Ishikawa (cell line): ENCODE results near the gene ISOC2.

ENCODE experiments used
- CEBPB ChIP-seq: IDR thresholded peaks from 2 replicates; pipeline ENCODE4 v1.6.1; 2012
- CREB1 ChIP-seq: IDR thresholded peaks from 2 replicates; pipeline ENCODE4 v1.6.1; 2012; ENCODE audit warnings: low read depth
- EGR1 ChIP-seq: IDR thresholded peaks from 2 replicates; pipeline ENCODE4 v1.6.1; 2012
- EP300 ChIP-seq: IDR thresholded peaks from 2 replicates; pipeline ENCODE4 v1.6.1; 2012; ENCODE audit warnings: borderline replicate concordance
- FOXM1 ChIP-seq: IDR thresholded peaks from 2 replicates; pipeline ENCODE4 v1.6.1; 2012; ENCODE audit warnings: low read depth, borderline replicate concordance
- NFIC ChIP-seq: IDR thresholded peaks from 2 replicates; pipeline ENCODE4 v1.6.1; 2012
- RAD21 ChIP-seq: IDR thresholded peaks from 2 replicates; pipeline ENCODE4 v1.6.1; 2012; ENCODE audit warnings: low read depth
- TAF1 ChIP-seq: IDR thresholded peaks from 2 replicates; pipeline ENCODE4 v1.6.1; 2012; ENCODE audit warnings: low read depth, mild to moderate bottlenecking
- TCF12 ChIP-seq: IDR thresholded peaks from 2 replicates; pipeline ENCODE4 v1.6.1; 2012; ENCODE audit warnings: low read depth
- TEAD4 ChIP-seq: IDR thresholded peaks from 2 replicates; pipeline ENCODE4 v1.6.1; 2012
- USF1 ChIP-seq: IDR thresholded peaks from 2 replicates; pipeline ENCODE4 v1.6.1; 2012
- YY1 ChIP-seq: IDR thresholded peaks from 2 replicates; pipeline ENCODE4 v1.6.1; 2012; ENCODE audit warnings: low read depth
- ZBTB7A ChIP-seq: IDR thresholded peaks from 2 replicates; pipeline ENCODE4 v1.6.1; 2012; ENCODE audit warnings: low read depth
- TF ChIP-seq, protein P1 (sequence below): IDR thresholded peaks from 2 replicates; pipeline ENCODE4 v1.6.1; 2012; ENCODE audit warnings: low read depth, mild to moderate bottlenecking
- TF ChIP-seq, protein P2 (sequence below): IDR thresholded peaks from 2 replicates; pipeline ENCODE4 v1.6.1; 2012

Gene ISOC2

GRCh38 chr19:55436847-55437246, 24.6 kb downstream of the ISOC2 start:
- no peak for TF ChIP-seq EP300
- no peak for TF ChIP-seq RAD21
- peak; percentile 48; the same call in 1 of the 2 replicates for TF ChIP-seq USF1
- TF ChIP-seq, protein P1, sequence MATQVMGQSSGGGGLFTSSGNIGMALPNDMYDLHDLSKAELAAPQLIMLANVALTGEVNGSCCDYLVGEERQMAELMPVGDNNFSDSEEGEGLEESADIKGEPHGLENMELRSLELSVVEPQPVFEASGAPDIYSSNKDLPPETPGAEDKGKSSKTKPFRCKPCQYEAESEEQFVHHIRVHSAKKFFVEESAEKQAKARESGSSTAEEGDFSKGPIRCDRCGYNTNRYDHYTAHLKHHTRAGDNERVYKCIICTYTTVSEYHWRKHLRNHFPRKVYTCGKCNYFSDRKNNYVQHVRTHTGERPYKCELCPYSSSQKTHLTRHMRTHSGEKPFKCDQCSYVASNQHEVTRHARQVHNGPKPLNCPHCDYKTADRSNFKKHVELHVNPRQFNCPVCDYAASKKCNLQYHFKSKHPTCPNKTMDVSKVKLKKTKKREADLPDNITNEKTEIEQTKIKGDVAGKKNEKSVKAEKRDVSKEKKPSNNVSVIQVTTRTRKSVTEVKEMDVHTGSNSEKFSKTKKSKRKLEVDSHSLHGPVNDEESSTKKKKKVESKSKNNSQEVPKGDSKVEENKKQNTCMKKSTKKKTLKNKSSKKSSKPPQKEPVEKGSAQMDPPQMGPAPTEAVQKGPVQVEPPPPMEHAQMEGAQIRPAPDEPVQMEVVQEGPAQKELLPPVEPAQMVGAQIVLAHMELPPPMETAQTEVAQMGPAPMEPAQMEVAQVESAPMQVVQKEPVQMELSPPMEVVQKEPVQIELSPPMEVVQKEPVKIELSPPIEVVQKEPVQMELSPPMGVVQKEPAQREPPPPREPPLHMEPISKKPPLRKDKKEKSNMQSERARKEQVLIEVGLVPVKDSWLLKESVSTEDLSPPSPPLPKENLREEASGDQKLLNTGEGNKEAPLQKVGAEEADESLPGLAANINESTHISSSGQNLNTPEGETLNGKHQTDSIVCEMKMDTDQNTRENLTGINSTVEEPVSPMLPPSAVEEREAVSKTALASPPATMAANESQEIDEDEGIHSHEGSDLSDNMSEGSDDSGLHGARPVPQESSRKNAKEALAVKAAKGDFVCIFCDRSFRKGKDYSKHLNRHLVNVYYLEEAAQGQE = no peak
- TF ChIP-seq ZBTB7A = no peak
- no peak for TF ChIP-seq NFIC
- no peak for TF ChIP-seq TEAD4

GRCh38 chr19:55435020-55435419, 26.4 kb downstream of the ISOC2 start:
- TF ChIP-seq, protein P2, sequence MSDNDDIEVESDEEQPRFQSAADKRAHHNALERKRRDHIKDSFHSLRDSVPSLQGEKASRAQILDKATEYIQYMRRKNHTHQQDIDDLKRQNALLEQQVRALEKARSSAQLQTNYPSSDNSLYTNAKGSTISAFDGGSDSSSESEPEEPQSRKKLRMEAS = no peak
- TF ChIP-seq EP300 = no peak
- no peak for TF ChIP-seq TAF1
- no peak for TF ChIP-seq CREB1
- TF ChIP-seq RAD21 = no peak
- TF ChIP-seq TEAD4 = no peak
- TF ChIP-seq ZBTB7A = no peak
- TF ChIP-seq NFIC = no peak

GRCh38 chr19:55434356-55434919, 27.0 kb downstream of the ISOC2 start:
- no peak for TF ChIP-seq FOXM1
- no peak for TF ChIP-seq TAF1
- TF ChIP-seq YY1 = no peak
- no peak for TF ChIP-seq EGR1
- TF ChIP-seq CREB1 = no peak
- no peak for TF ChIP-seq EP300
- no peak for TF ChIP-seq ZBTB7A
- TF ChIP-seq, protein P1 = no peak
- TF ChIP-seq, protein P2 = no peak
- no peak for TF ChIP-seq RAD21
- TF ChIP-seq CEBPB = no peak
- no peak for TF ChIP-seq TEAD4
- TF ChIP-seq NFIC = no peak
- TF ChIP-seq USF1 = no peak
- TF ChIP-seq TCF12 = no peak

DNA sequence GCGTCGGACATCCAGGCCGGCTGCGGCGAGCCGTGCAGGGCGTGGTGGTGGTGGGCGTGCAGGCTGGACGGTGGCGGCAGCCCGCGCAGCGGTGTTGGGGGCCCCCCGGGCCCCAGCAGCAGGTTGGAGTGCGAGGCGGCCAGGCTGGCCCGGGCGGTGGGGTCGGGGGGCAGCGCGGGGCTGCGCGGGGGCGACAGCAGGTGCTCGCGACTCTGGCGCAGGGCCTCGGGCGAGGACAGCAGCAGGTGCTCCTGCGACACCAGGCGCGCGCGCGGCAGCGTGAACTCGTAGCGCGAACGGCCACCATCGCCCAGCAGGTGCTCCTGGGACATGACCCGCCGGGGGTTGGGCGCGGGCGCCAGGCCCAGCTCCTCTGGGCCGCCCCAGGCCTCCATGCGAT, 28.1 kb downstream of the ISOC2 start:
- TF ChIP-seq USF1 (no peak), EGR1 (no peak), TAF1 (no peak), RAD21 (no peak), CREB1 (no peak), YY1 (no peak), NFIC (no peak), TEAD4 (no peak), CEBPB (no peak), TCF12 (no peak), ZBTB7A (no peak), EP300 (no peak), FOXM1 (no peak)
- TF ChIP-seq, protein P1 = no peak
- TF ChIP-seq, protein P2 = no peak
